Measurements from ENCODE around the gene TMEM132C.

DNA sequence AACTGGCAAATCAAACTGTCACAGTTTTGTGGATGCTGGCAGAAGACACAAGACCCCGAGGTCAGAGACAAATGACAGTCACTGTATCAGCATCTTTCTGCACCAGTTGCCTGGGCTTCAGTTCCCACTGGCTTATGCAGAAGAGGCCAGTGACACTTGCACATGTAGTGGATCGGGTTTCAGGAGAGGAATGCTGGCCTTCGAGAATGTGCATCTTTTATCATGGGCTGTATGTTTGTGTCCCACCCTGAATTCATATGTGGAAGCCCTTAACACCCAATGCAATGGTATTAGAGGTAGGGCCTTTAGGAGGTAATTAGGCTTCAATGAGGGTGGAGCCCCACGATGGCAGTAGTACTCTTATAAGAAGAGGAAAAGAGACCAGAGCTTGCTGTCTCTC, 405.9 kb downstream of the TMEM132C start:
- TF ChIP-seq, protein P1, sequence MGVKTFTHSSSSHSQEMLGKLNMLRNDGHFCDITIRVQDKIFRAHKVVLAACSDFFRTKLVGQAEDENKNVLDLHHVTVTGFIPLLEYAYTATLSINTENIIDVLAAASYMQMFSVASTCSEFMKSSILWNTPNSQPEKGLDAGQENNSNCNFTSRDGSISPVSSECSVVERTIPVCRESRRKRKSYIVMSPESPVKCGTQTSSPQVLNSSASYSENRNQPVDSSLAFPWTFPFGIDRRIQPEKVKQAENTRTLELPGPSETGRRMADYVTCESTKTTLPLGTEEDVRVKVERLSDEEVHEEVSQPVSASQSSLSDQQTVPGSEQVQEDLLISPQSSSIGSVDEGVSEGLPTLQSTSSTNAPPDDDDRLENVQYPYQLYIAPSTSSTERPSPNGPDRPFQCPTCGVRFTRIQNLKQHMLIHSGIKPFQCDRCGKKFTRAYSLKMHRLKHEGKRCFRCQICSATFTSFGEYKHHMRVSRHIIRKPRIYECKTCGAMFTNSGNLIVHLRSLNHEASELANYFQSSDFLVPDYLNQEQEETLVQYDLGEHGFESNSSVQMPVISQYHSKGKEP (CRISPR knock-in tag; IDR thresholded peaks at IDR 0.05): no peak
- TF ChIP-seq POLR2A (IDR thresholded peaks at IDR 0.05; ENCODE audit: insufficient read depth in 1 of 2, low read depth in 2 of 2, low read length in 2 of 2) (no peak), MED1 (CRISPR knock-in tag; IDR thresholded peaks at IDR 0.05) (no peak), ZBTB3 (CRISPR knock-in tag; IDR thresholded peaks at IDR 0.05; ENCODE audit: borderline replicate concordance, low read depth) (no peak), POLR2AphosphoS5 (IDR thresholded peaks at IDR 0.05; ENCODE audit: low read depth, low read length) (no peak), NFIC (IDR thresholded peaks at IDR 0.05; ENCODE audit: low read length) (no peak), EZH2 (conservative IDR thresholded peaks at IDR 0.05; ENCODE audit: low read depth, low read length) (no peak)
- TF ChIP-seq, protein P2, sequence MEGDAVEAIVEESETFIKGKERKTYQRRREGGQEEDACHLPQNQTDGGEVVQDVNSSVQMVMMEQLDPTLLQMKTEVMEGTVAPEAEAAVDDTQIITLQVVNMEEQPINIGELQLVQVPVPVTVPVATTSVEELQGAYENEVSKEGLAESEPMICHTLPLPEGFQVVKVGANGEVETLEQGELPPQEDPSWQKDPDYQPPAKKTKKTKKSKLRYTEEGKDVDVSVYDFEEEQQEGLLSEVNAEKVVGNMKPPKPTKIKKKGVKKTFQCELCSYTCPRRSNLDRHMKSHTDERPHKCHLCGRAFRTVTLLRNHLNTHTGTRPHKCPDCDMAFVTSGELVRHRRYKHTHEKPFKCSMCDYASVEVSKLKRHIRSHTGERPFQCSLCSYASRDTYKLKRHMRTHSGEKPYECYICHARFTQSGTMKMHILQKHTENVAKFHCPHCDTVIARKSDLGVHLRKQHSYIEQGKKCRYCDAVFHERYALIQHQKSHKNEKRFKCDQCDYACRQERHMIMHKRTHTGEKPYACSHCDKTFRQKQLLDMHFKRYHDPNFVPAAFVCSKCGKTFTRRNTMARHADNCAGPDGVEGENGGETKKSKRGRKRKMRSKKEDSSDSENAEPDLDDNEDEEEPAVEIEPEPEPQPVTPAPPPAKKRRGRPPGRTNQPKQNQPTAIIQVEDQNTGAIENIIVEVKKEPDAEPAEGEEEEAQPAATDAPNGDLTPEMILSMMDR (CRISPR knock-in tag; IDR thresholded peaks at IDR 0.05): no peak
- TF ChIP-seq, protein P3, sequence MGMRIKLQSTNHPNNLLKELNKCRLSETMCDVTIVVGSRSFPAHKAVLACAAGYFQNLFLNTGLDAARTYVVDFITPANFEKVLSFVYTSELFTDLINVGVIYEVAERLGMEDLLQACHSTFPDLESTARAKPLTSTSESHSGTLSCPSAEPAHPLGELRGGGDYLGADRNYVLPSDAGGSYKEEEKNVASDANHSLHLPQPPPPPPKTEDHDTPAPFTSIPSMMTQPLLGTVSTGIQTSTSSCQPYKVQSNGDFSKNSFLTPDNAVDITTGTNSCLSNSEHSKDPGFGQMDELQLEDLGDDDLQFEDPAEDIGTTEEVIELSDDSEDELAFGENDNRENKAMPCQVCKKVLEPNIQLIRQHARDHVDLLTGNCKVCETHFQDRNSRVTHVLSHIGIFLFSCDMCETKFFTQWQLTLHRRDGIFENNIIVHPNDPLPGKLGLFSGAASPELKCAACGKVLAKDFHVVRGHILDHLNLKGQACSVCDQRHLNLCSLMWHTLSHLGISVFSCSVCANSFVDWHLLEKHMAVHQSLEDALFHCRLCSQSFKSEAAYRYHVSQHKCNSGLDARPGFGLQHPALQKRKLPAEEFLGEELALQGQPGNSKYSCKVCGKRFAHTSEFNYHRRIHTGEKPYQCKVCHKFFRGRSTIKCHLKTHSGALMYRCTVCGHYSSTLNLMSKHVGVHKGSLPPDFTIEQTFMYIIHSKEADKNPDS (CRISPR knock-in tag; IDR thresholded peaks at IDR 0.05): no peak
- TF ChIP-seq, protein P4, sequence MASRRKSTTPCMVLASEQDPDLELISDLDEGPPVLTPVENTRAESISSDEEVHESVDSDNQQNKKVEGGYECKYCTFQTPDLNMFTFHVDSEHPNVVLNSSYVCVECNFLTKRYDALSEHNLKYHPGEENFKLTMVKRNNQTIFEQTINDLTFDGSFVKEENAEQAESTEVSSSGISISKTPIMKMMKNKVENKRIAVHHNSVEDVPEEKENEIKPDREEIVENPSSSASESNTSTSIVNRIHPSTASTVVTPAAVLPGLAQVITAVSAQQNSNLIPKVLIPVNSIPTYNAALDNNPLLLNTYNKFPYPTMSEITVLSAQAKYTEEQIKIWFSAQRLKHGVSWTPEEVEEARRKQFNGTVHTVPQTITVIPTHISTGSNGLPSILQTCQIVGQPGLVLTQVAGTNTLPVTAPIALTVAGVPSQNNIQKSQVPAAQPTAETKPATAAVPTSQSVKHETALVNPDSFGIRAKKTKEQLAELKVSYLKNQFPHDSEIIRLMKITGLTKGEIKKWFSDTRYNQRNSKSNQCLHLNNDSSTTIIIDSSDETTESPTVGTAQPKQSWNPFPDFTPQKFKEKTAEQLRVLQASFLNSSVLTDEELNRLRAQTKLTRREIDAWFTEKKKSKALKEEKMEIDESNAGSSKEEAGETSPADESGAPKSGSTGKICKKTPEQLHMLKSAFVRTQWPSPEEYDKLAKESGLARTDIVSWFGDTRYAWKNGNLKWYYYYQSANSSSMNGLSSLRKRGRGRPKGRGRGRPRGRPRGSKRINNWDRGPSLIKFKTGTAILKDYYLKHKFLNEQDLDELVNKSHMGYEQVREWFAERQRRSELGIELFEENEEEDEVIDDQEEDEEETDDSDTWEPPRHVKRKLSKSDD (CRISPR knock-in tag; IDR thresholded peaks at IDR 0.05; ENCODE audit: low read depth): no peak
- TF ChIP-seq, protein P5, sequence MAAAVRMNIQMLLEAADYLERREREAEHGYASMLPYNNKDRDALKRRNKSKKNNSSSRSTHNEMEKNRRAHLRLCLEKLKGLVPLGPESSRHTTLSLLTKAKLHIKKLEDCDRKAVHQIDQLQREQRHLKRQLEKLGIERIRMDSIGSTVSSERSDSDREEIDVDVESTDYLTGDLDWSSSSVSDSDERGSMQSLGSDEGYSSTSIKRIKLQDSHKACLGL (CRISPR knock-in tag; IDR thresholded peaks at IDR 0.05): no peak
